GM19397 (cell line): Measurements from ENCODE around the gene UBASH3A.

ENCODE experiments used
- ATAC-seq: cut with Tn5 transposase; IDR thresholded peaks from one replicate; pipeline ENCODE4 v1.9.1; 2021; ENCODE audit warnings: mild to moderate bottlenecking, moderate library complexity; ENCODE audit not compliant: unreplicated experiment

UBASH3A gene

GRCh38 chr21:42403611-42404231 is at the start of gene UBASH3A:
Gene UBASH3A, plus strand, starts transcription at chr21:42403902. Its CDS starts 44 bp downstream, at chr21:42403946.
- ATAC-seq: no peak

GRCh38 chr21:42356046-42356445 is 47.7 kb upstream of the UBASH3A start:
- ATAC-seq: no peak

- no peak for ATAC-seq
Observed at GRCh38 chr21:42356650-42357049, 47.1 kb upstream of the UBASH3A start.

- ATAC-seq: no peak
Observed at GRCh38 chr21:42357307-42357706, 46.4 kb upstream of the UBASH3A start.

- ATAC-seq: no peak
Observed at GRCh38 chr21:42358261-42358660, 45.4 kb upstream of the UBASH3A start.

- no peak for ATAC-seq
Observed at GRCh38 chr21:42358937-42359336, 44.8 kb upstream of the UBASH3A start.

- no peak for ATAC-seq
Observed at GRCh38 chr21:42360317-42360716, 43.4 kb upstream of the UBASH3A start.

GRCh38 chr21:42361286-42361685 is 42.4 kb upstream of the UBASH3A start:
- no peak for ATAC-seq

GRCh38 chr21:42362198-42362597 is 41.5 kb upstream of the UBASH3A start:
- no peak for ATAC-seq

GRCh38 chr21:42362700-42363099 is 41.0 kb upstream of the UBASH3A start:
- no peak for ATAC-seq

- no peak for ATAC-seq
Observed at GRCh38 chr21:42363312-42363711, 40.4 kb upstream of the UBASH3A start.

GRCh38 chr21:42364304-42364865 is 39.3 kb upstream of the UBASH3A start:
- ATAC-seq: no peak

- no peak for ATAC-seq
Observed at GRCh38 chr21:42365770-42366169, 37.9 kb upstream of the UBASH3A start.

GRCh38 chr21:42366292-42367010 is 37.3 kb upstream of the UBASH3A start, which contains the start of gene TFF1:
Gene TFF1, minus strand, starts transcription at chr21:42366535. Its CDS starts 40 bp downstream, at chr21:42366495.
- no peak for ATAC-seq

GRCh38 chr21:42367367-42368165 is 36.1 kb upstream of the UBASH3A start:
- no peak for ATAC-seq

GRCh38 chr21:42369821-42370220 is 33.9 kb upstream of the UBASH3A start:
- no peak for ATAC-seq

- no peak for ATAC-seq
Observed at GRCh38 chr21:42370894-42371654, 32.6 kb upstream of the UBASH3A start.

- no peak for ATAC-seq
Observed at GRCh38 chr21:42373196-42373907, 30.4 kb upstream of the UBASH3A start.

- ATAC-seq: no peak
Observed at GRCh38 chr21:42373908-42374455, 29.7 kb upstream of the UBASH3A start.

GRCh38 chr21:42374457-42374856 is 29.2 kb upstream of the UBASH3A start:
- no peak for ATAC-seq
